Immature natural killer cell (primary cell): ENCODE data around the gene SCUBE1. TPM values are rescaled to one million over a fixed set of nuclear protein-coding genes. Genes with fewer than 3 reads are reported as not detected.

ENCODE experiments used
- DNase-seq, 3 donors: peaks; one replicate each; pipeline ENCODE4 v3.0.0; 2022; ENCODE audit warnings: mixed read lengths in 1 of 3
- H3K27ac Mint-ChIP-seq, 6 donors: one replicate each; pipeline ENCODE4 v1.8.0; 2020; ENCODE audit warnings: mixed read lengths in 6 of 6, mild to moderate bottlenecking in 5 of 6, inconsistent platforms in 4 of 6, moderate library complexity in 3 of 6
- H3K27me3 Mint-ChIP-seq, 3 donors: one replicate each; pipeline ENCODE4 v1.8.0; 2020 to 2021; ENCODE audit warnings: low read depth in 3 of 3, mild to moderate bottlenecking in 3 of 3, mixed read lengths in 3 of 3, moderate library complexity in 3 of 3, inconsistent platforms in 1 of 3
- H3K36me3 Mint-ChIP-seq, 3 donors: one replicate each; pipeline ENCODE4 v1.8.0; 2020; ENCODE audit warnings: mixed read lengths in 3 of 3, inconsistent platforms in 2 of 3, mild to moderate bottlenecking in 2 of 3
- H3K4me1 Mint-ChIP-seq, 2 donors: one replicate each; pipeline ENCODE4 v1.8.0; 2020; ENCODE audit warnings: inconsistent platforms in 2 of 2, mild to moderate bottlenecking in 2 of 2, mixed read lengths in 2 of 2, moderate library complexity in 1 of 2
- H3K4me3 Mint-ChIP-seq, 5 donors: one replicate each; pipeline ENCODE4 v1.8.0; 2020; ENCODE audit warnings: mild to moderate bottlenecking in 5 of 5, mixed read lengths in 5 of 5, inconsistent platforms in 3 of 5, moderate library complexity in 3 of 5
- H3K9me3 Mint-ChIP-seq, 6 donors: one replicate each; pipeline ENCODE4 v1.8.0; 2020; ENCODE audit warnings: mild to moderate bottlenecking in 6 of 6, mixed read lengths in 6 of 6, inconsistent platforms in 4 of 6, moderate library complexity in 3 of 6
- polyA plus RNA-seq, 3 donors: library from polyadenylated mRNA; unstranded; fragments of 300-500 nt; fragmentation: Illumina TruSeq; gene quantifications; one replicate each; pipeline ENCODE4 v1.2.3, GENCODE V29; 2021

The SCUBE1 gene
- polyA plus RNA-seq, 3 donors from 2014 or later = 0.16 TPM; not detected in 2

GRCh38 chr22:43155789-43156188 is 187.4 kb downstream of the SCUBE1 start:
- no peaks in the 10 kb centered on the region for H3K9me3 Mint-ChIP-seq
- DNase-seq = no peak
- H3K4me3 Mint-ChIP-seq = no peak overlapping the region
- H3K27me3 Mint-ChIP-seq = peaks cover 0 to 3% (median 0%) of the 10 kb centered on the region in 3 donors
- H3K4me1 Mint-ChIP-seq = peaks cover 16 to 18% of the 10 kb centered on the region in 2 donors
- peaks cover 0 to 2% (median 0%) of the 10 kb centered on the region in 3 donors for H3K36me3 Mint-ChIP-seq
- no peak overlapping the region for H3K27ac Mint-ChIP-seq

DNA sequence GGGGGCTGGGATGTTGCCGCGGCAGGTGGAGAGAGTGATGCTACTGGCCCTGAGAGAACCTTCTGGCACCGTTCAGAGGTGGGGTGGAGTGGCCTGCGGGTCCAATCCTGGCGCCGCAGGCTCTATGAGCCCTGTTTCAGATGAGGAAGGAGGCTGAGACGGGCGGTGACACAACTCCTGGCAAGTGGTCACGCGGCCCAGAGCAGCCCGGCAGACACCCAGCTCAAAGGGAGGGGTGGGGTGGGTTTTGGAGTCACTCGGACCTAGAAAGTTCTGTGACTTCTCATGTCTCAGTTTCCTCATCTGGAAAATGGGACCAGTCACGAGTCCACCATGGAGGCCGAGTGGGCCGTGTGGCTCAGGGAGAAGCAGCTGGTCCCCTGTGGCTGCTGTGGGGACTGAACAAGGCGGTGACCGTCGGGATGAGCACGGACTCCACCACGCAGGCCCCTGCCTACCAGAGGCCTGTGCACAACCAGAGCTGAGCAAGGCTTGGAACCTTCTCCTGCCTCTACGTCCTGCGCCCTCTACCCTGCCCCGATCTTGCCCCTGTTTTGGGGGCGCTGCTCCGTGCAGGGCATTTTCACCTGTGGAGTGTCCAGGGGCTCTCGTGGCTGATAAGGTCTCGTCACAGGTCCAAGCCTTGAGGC is 188.2 kb downstream of the SCUBE1 start:
- Mint-ChIP-seq H3K36me3 (no peaks in the 10 kb centered on the region), H3K9me3 (no peaks in the 10 kb centered on the region), H3K27me3 (peaks cover 0 to 3% (median 0%) of the 10 kb centered on the region in 3 donors), H3K27ac (no peak overlapping the region), H3K4me1 (peaks cover 18 to 23% of the 10 kb centered on the region in 2 donors), H3K4me3 (no peak overlapping the region)
- DNase-seq = no peak

- H3K27me3 Mint-ChIP-seq = peaks cover 0 to 6% (median 2%) of the 10 kb centered on the region in 3 donors
- H3K4me3 Mint-ChIP-seq = no peak overlapping the region
- no peaks in the 10 kb centered on the region for H3K9me3 Mint-ChIP-seq
- H3K4me1 Mint-ChIP-seq = peaks cover 19 to 26% of the 10 kb centered on the region in 2 donors
- DNase-seq = no peak
- no peaks in the 10 kb centered on the region for H3K36me3 Mint-ChIP-seq
- H3K27ac Mint-ChIP-seq = no peak overlapping the region
These were observed 189.3 kb downstream of the SCUBE1 start for GRCh38 chr22:43153899-43154298.

GRCh38 chr22:43152357-43153071 is 190.7 kb downstream of the SCUBE1 start:
- H3K27ac Mint-ChIP-seq = peak overlapping the region; percentile 55 to 90 (median 75)
- DNase-seq = peak; percentile 52 to 55 (median 54)
- H3K36me3 Mint-ChIP-seq = no peaks in the 10 kb centered on the region
- peaks cover 27 to 37% of the 10 kb centered on the region in 2 donors for H3K4me1 Mint-ChIP-seq
- peaks cover 0 to 6% (median 2%) of the 10 kb centered on the region in 3 donors for H3K27me3 Mint-ChIP-seq
- no peaks in the 10 kb centered on the region for H3K9me3 Mint-ChIP-seq
- H3K4me3 Mint-ChIP-seq = peak overlapping the region; percentile 80 to 92 (median 84)

GRCh38 chr22:43152003-43152356 is 191.2 kb downstream of the SCUBE1 start:
- Mint-ChIP-seq H3K4me1 (peaks cover 30 to 42% of the 10 kb centered on the region in 2 donors), H3K36me3 (no peaks in the 10 kb centered on the region), H3K4me3 (peak overlapping the region; percentile 80 to 92 (median 84)), H3K9me3 (no peaks in the 10 kb centered on the region), H3K27me3 (peaks cover 0 to 8% (median 2%) of the 10 kb centered on the region in 3 donors), H3K27ac (peak overlapping the region in 5 of 6 donors; percentile 55 to 90 (median 62))
- DNase-seq = no peak

DNA sequence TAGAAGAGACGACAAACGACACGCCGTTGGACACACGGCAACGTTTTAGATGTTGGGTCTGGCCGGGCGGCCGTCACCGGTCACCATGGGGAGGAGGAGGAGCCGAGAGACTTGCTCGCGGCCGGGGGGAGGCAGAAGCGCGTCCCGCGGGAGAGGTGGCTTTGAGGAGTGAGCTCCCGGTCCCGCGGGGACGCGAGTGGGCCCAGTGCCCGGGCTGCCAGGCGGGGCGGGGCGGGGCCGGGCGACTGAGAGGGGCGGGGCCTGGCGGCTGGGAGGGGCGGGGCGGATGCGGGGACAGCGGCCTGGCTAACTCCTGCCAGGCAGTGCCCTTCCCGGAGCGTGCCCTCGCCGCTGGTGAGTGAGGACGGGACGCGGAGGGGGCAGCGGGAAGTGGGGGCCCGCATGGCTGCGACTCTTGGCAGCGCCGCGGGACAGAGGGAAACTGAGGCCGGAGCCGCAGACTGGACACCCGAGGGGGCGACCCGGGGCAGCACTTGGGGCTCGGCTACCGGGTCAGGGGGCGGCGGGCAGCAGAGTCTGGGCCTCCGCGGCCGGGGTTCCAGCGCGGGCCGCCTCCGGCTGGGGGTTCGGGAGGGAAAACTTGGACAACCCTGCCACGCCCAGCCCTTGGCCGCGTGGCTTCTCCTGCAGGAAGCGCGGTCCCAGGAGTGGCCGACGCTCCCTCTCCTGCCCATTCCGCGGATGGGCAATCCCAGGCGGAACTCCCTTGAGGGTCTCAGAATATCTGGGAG is 191.7 kb downstream of the SCUBE1 start, which contains the start of gene TSPO:
Gene TSPO, plus strand, starts transcription at position 309 of the 752 bp plus-strand sequence. CDS start 7,680 bp downstream, outside the sequence.
- H3K4me3 Mint-ChIP-seq = peak within 1 kb of the TSS; percentile 87 to 96 (median 92)

DNA sequence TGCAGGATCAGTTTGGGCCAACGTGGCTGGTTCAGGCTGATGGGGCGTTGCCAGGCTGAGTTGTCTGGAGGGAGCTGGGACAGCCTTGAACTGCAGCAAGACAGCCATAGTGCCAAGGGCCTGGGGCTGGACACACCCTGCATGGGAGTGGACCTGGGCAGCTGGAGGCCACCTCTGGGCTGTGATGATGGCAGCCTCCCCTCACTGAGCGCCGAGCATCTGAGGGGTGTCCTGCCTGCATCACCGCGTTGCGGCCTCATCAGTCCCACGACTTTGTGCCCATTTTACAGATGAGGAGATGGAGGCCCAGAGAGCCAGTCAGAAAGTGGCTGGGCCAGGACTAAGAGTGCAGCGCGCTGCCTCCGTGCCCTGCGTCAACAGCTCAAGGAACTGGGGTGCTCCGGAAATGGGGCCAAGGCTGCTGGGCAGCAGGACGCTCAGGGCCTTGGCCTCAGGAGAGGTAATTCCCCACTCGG is 192.4 kb downstream of the SCUBE1 start:
- peaks cover 0 to 11% (median 2%) of the 10 kb centered on the region in 3 donors for H3K27me3 Mint-ChIP-seq
- H3K4me1 Mint-ChIP-seq = peaks cover 30 to 44% of the 10 kb centered on the region in 2 donors
- H3K27ac Mint-ChIP-seq = peak overlapping the region; percentile 76 to 96 (median 91)
- no peaks in the 10 kb centered on the region for H3K36me3 Mint-ChIP-seq
- H3K4me3 Mint-ChIP-seq = peak overlapping the region; percentile 87 to 96 (median 92)
- no peaks in the 10 kb centered on the region for H3K9me3 Mint-ChIP-seq
- no peak for DNase-seq

More for the DNA sequence above, 191.7 kb downstream of the SCUBE1 start, which contains the start of gene TSPO:
- Mint-ChIP-seq H3K36me3 (no peaks in the 10 kb centered on the region), H3K27me3 (peaks cover 0 to 8% (median 2%) of the 10 kb centered on the region in 3 donors), H3K9me3 (no peaks in the 10 kb centered on the region), H3K27ac (peak within 1 kb of the TSS; percentile 76 to 96 (median 91)), H3K4me1 (peaks cover 29 to 44% of the 10 kb centered on the region in 2 donors)
- DNase-seq = peak; percentile 59 to 60 (median 59)

- Mint-ChIP-seq H3K9me3 (no peaks in the 10 kb centered on the region), H3K4me1 (peaks cover 34 to 48% of the 10 kb centered on the region in 2 donors), H3K27ac (peak overlapping the region; percentile 54 to 84 (median 76)), H3K36me3 (no peaks in the 10 kb centered on the region), H3K4me3 (peak overlapping the region; percentile 12 to 69 (median 38)), H3K27me3 (peaks cover 0 to 12% (median 6%) of the 10 kb centered on the region in 3 donors)
- DNase-seq = peak in 2 of 3 donors; percentile 29 to 33
These were observed 194.6 kb downstream of the SCUBE1 start for GRCh38 chr22:43148581-43148980.

GRCh38 chr22:43147821-43148220 is 195.4 kb downstream of the SCUBE1 start:
- H3K27me3 Mint-ChIP-seq = peaks cover 0 to 16% (median 6%) of the 10 kb centered on the region in 3 donors
- peak overlapping the region in 5 of 6 donors; percentile 19 to 66 (median 44) for H3K27ac Mint-ChIP-seq
- peak overlapping the region; percentile 32 to 71 (median 58) for H3K4me3 Mint-ChIP-seq
- no peaks in the 10 kb centered on the region for H3K36me3 Mint-ChIP-seq
- H3K9me3 Mint-ChIP-seq = no peaks in the 10 kb centered on the region
- peaks cover 34 to 47% of the 10 kb centered on the region in 2 donors for H3K4me1 Mint-ChIP-seq
- DNase-seq = no peak

Other genes starting within 250 kb of the SCUBE1 start
- gene BIK, start 232.6 kb downstream of the SCUBE1 start, polyA plus RNA-seq = 1 to 10 TPM in 1 of 3 donors, under 1 TPM in 1, not detected in 1; 0.45 to 1.6 TPM
- 10 to 100 TPM in 1 of 3 donors, 1 to 10 TPM in 2; 5.8 to 10.2 (median 9.6) TPM for gene MCAT, start 200.0 kb downstream of the SCUBE1 start, polyA plus RNA-seq
- gene TSPO, start 191.8 kb downstream of the SCUBE1 start, polyA plus RNA-seq = 100 to 1,000 TPM; 338 to 509 (median 463) TPM
- 10 to 100 TPM; 10.8 to 17.5 (median 16.4) TPM for gene TTLL12, start 156.2 kb downstream of the SCUBE1 start, polyA plus RNA-seq
- gene MPPED1, start 68.6 kb upstream of the SCUBE1 start, polyA plus RNA-seq = not detected